Mesenchymal stem cell (in vitro differentiated cells and primary cell): ENCODE measurements around the gene KDM5B. TPM values are rescaled to one million over a fixed set of nuclear protein-coding genes. Genes with fewer than 3 reads are reported as not detected.

ENCODE experiments used
- small RNA-seq: library from polyadenylated mRNA; stranded (forward); fragments of <200 nt; extraction: miRNeasy Mini kit (QIAGEN cat#:217004); gene quantifications from one replicate; pipeline ENCODE3, GENCODE V24; 2013; ENCODE audit warnings: low read depth

The KDM5B gene

Small RNA genes lying within 50 kb of the gene (small RNA-seq; reads per million reads assigned to genes)
- gene AC098934.3, result not detected
